ENCODE data around the gene ZFYVE27. TPM values are rescaled to one million over a fixed set of nuclear protein-coding genes. Genes with fewer than 3 reads are reported as not detected.

The ZFYVE27 gene
- total RNA-seq, 1 donor from 2014 or later = 13.7 TPM

GRCh38 chr10:97740613-97741012 is 3.7 kb downstream of the ZFYVE27 start:
- no peak overlapping the region for H2AFZ ChIP-seq (replicated peaks)
- H3K27me3 ChIP-seq = peaks cover 12% of the 10 kb centered on the region
- no peak for DNase-seq (ENCODE audit: low spot score)
- no peak overlapping the region for H3K27ac Mint-ChIP-seq
- H3K27me3 Mint-ChIP-seq (ENCODE audit: insufficient read depth, low read depth) = peaks cover 7% of the 10 kb centered on the region
- no peaks in the 10 kb centered on the region for H3K9me3 Mint-ChIP-seq
- H3F3A ChIP-seq (ENCODE audit: low read depth) = no peaks in the 10 kb centered on the region
- H3K9me3 ChIP-seq (ENCODE audit: low read depth) = no peaks in the 10 kb centered on the region
- H3K4me1 ChIP-seq = peaks cover 3% of the 10 kb centered on the region
- peaks cover 32% of the 10 kb centered on the region for H4K20me1 ChIP-seq (ENCODE audit: low read depth)
- no peaks in the 10 kb centered on the region for H3K36me3 ChIP-seq
- H3K79me2 ChIP-seq (ENCODE audit: low read depth) = peaks cover 28% of the 10 kb centered on the region
- H3K4me3 ChIP-seq = no peak overlapping the region
- H3K36me3 Mint-ChIP-seq = peaks cover 19% of the 10 kb centered on the region
- H3K4me2 ChIP-seq = no peak overlapping the region
- H3K27ac ChIP-seq = no peak overlapping the region
- H3K4me1 Mint-ChIP-seq = peaks cover 52% of the 10 kb centered on the region
- peak overlapping the region; percentile 9 for H3K4me3 Mint-ChIP-seq
- H3K9ac ChIP-seq = no peak overlapping the region
- TF ChIP-seq CTCF (IDR thresholded peaks at IDR 0.05) (no peak), EZH2 (IDR thresholded peaks at IDR 0.05) (no peak), EZH2phosphoT487 (IDR thresholded peaks at IDR 0.05) (no peak)

GRCh38 chr10:97743169-97743943 is 6.4 kb downstream of the ZFYVE27 start:
- Mint-ChIP-seq H3K9me3 (no peaks in the 10 kb centered on the region), H3K36me3 (peaks cover 22% of the 10 kb centered on the region)

GRCh38 chr10:97744405-97745035 is 7.6 kb downstream of the ZFYVE27 start:
- H3K4me1 ChIP-seq = no peaks in the 10 kb centered on the region
- H3K4me3 Mint-ChIP-seq = no peak overlapping the region
- H4K20me1 ChIP-seq (ENCODE audit: low read depth) = peaks cover 17% of the 10 kb centered on the region
- peaks cover 38% of the 10 kb centered on the region for H3K4me1 Mint-ChIP-seq
- TF ChIP-seq CTCF (IDR thresholded peaks at IDR 0.05) = no peak
- TF ChIP-seq EZH2phosphoT487 (IDR thresholded peaks at IDR 0.05) = no peak
- TF ChIP-seq EZH2 (IDR thresholded peaks at IDR 0.05) = no peak
- H3K9me3 ChIP-seq (ENCODE audit: low read depth) = no peaks in the 10 kb centered on the region
- H3K27ac ChIP-seq = no peak overlapping the region
- no peak overlapping the region for H2AFZ ChIP-seq (replicated peaks)
- no peaks in the 10 kb centered on the region for H3K27me3 Mint-ChIP-seq (ENCODE audit: insufficient read depth, low read depth)
- H3K9ac ChIP-seq = no peak overlapping the region
- no peak overlapping the region for H3K27ac Mint-ChIP-seq
- no peaks in the 10 kb centered on the region for H3K27me3 ChIP-seq
- H3K9me3 Mint-ChIP-seq = no peaks in the 10 kb centered on the region
- peaks cover 3% of the 10 kb centered on the region for H3K36me3 ChIP-seq
- H3K36me3 Mint-ChIP-seq = peaks cover 22% of the 10 kb centered on the region
- peaks cover 8% of the 10 kb centered on the region for H3K79me2 ChIP-seq (ENCODE audit: low read depth)
- H3K4me2 ChIP-seq = no peak overlapping the region
- H3K4me3 ChIP-seq = no peak overlapping the region
- no peaks in the 10 kb centered on the region for H3F3A ChIP-seq (ENCODE audit: low read depth)
- DNase-seq (ENCODE audit: low spot score) = no peak

More at GRCh38 chr10:97743169-97743943, 6.4 kb downstream of the ZFYVE27 start:
- H3K27ac ChIP-seq = no peak overlapping the region
- no peak overlapping the region for H3K4me3 ChIP-seq
- no peak overlapping the region for H3K27ac Mint-ChIP-seq
- no peaks in the 10 kb centered on the region for H3K9me3 ChIP-seq (ENCODE audit: low read depth)
- H3K27me3 Mint-ChIP-seq (ENCODE audit: insufficient read depth, low read depth) = no peaks in the 10 kb centered on the region
- no peak overlapping the region for H3K4me3 Mint-ChIP-seq
- H3K9ac ChIP-seq = no peak overlapping the region
- H4K20me1 ChIP-seq (ENCODE audit: low read depth) = peaks cover 20% of the 10 kb centered on the region
- H3F3A ChIP-seq (ENCODE audit: low read depth) = no peaks in the 10 kb centered on the region
- H3K4me1 Mint-ChIP-seq = peaks cover 44% of the 10 kb centered on the region
- no peak overlapping the region for H3K4me2 ChIP-seq
- H3K4me1 ChIP-seq = no peaks in the 10 kb centered on the region
- H3K79me2 ChIP-seq (ENCODE audit: low read depth) = peaks cover 18% of the 10 kb centered on the region
- no peaks in the 10 kb centered on the region for H3K27me3 ChIP-seq
- no peak overlapping the region for H2AFZ ChIP-seq (replicated peaks)
- no peak for DNase-seq (ENCODE audit: low spot score)
- no peak for TF ChIP-seq CTCF (IDR thresholded peaks at IDR 0.05)
- TF ChIP-seq EZH2 (IDR thresholded peaks at IDR 0.05) = no peak
- TF ChIP-seq EZH2phosphoT487 (IDR thresholded peaks at IDR 0.05) = no peak
- peaks cover 3% of the 10 kb centered on the region for H3K36me3 ChIP-seq

Measured in neural progenitor cell (in vitro differentiated cells).